Posterior vena cava (tissue), 2 donors: ENCODE results near the gene ATP6V1C2. TPM values are rescaled to one million over a fixed set of nuclear protein-coding genes. Genes with fewer than 3 reads are reported as not detected.
A peak's percentile ranks its signal among the peaks of the same experiment; 100 is the strongest.
"Not testable (repeated sequence)": the region's sequence is repeated elsewhere in the genome, so short reads cannot be mapped to it uniquely, and the experiment has no call there.

ENCODE experiments used
- DNase-seq: peaks from one replicate; pipeline ENCODE4 v3.0.0-alpha.2; 2020; ENCODE audit warnings: low spot score
- intact Hi-C, 2 donors: fragments of 100-400 bp; cut with DNase I; formaldehyde crosslinking; loops; one replicate each; pipeline versions ENCODE4 v1.14.1 to v1.14.2; 2022 to 2023
- total RNA-seq, 2 donors: library from RNA; stranded (reverse); fragmentation: NEBNext Ultra II Directional; extraction: Animal tissue kit (Norgen Biotek cat#: 25700); gene quantifications; one replicate each; pipeline ENCODE4 v1.2.1, GENCODE V29; 2021
- donor health status: DM: yes; HTN: yes; CAD: no.
- donor health status: DM: yes; HTN: yes; CAD: no.

Gene ATP6V1C2
- total RNA-seq, 2 donors from 2014 or later: 0.33 to 0.42 TPM

DNA sequence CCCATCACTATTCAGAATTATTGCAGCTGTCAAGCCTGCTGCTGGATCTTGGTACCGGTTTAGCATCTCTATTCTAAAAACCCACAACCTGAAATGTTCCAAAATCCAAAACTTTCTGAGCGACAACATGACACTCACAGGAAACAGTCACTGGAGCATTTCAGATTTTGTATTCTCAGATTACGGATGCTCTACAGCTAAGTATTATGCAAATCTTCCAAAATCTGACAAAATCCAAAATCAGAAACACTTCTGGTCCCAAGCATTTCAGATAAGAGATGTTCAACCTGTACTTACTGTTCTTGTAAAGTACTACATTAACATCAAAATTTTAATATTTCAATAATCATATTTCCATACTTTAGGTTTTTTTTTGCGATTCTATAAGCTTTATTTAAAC is 78.7 kb downstream of the ATP6V1C2 start:
- intact Hi-C loops: no loop called here
- no peak for DNase-seq

DNA sequence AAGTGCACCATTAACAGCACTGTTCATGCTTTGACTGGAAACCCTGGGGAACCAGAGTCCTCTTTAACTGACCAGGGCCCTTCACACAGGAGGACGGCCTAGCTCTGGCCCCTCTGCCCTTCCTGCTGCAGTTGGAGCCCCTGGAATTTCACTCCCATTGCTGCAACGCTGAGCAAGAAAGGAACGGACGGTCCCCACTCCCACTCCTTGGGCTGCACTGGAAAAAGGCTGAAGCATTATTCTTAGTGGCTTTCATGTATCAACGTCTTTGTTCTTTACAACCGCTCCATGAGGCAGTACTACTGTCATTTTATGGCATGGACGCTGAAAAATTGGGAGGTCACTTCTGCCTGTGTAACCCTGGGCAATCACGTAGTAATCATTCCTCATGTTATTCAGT is 81.2 kb downstream of the ATP6V1C2 start:
- intact Hi-C loops: no loop called here
- no peak for DNase-seq

DNA sequence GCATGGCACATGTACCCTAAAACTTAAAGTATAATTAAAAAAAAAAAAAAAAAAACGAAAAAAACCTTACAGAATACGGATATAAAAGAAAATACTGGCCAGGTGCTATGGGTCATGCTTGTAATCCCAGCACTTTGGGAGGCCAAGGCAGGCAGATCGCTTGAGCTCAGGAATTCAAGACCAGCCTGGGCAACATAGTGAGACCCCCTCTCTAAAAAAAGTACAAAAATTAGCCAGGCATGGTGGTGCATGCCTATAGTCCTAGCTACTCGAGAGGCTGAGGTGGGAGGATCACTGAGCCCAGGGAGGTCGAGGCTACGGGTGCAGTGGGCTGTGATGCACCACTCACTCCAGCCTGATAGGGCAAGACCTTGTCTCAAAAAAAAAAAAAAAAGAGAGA is 84.6 kb downstream of the ATP6V1C2 start:
- DNase-seq, intact Hi-C loops: not testable (repeated sequence)

DNA sequence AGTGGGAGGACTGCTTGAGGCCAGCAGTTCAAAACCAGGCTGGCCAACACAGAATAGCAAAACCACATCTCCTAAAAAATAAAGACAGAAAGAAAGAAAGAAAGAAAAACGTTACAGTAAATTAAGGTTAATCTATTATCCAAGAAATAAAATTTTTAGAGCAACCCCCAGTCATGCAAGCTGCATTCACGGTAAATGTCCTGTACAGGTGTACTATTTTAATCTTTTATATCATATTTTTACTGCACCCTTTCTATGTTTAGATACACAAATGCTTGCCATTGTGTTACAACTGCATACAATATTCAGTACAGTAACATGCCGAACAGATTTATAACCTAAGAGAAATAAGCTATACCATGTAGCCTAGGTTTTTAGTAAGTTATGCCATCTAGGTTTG is 85.1 kb downstream of the ATP6V1C2 start:
- intact Hi-C loops: no loop called here
- DNase-seq: no peak

DNA sequence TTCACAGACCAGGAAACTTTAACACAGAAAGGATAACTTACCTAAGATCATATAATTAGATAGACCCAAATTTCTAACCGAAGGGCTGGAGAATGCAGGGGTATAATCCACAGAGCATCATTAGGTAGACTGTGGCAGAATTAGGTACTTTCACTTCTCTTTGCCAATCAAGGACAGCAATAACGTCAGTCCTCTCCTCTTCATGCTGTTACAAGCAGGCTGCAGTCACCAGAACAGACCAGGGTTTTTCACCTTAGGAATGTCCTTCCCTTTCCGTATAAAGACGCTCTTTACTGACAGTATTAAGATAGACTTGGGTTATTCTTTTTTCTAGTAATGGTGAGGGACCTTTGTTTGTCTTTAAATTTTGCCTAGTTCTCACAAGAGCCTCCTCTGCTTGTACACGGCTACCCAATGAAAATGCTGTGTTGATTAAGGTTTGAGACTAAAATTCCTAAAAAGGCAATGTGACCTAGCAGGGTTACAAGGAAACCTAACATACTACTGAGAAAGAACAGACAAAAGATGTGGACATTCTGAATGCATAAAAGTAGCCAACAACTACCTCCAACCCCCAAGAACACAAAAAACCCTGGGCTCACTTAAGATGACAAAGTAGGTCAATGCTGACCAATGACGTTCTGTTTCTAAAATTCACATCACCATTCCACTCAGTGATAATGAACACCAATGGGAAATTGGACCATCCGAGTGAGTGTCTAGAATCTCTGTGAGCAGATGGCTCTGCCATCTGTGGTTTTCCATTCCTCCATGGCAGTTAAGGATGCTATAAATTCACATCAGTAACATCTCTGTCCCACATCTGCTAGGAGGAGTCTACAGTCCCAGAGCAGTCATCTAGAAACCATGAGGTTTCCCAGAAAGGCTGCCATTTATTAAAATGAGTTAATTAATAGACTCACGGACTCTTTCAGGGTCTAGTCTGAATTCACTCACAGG is 89.1 kb downstream of the ATP6V1C2 start:
- intact Hi-C loops: no loop called here
- DNase-seq: no peak

DNA sequence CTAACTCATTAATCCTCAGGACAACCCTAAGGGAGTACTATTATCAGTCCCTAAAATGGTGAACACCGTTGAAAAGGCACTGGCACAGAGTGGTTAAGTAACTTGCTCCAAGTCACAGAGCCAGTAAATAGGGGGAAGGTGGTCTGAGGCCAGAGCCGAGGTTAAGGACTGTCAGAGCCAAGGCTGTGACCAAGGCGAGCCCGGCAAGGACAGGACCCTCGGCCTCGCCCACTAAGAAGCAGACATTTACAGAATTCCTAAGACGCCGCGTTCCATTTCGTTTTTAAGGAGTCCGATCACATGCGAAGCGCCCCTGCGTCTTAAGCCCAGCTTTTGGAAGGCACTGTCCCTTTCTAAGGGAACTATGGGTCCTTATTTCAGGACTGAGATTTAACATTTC is 90.1 kb downstream of the ATP6V1C2 start:
- intact Hi-C loops: no loop called here
- no peak for DNase-seq

DNA sequence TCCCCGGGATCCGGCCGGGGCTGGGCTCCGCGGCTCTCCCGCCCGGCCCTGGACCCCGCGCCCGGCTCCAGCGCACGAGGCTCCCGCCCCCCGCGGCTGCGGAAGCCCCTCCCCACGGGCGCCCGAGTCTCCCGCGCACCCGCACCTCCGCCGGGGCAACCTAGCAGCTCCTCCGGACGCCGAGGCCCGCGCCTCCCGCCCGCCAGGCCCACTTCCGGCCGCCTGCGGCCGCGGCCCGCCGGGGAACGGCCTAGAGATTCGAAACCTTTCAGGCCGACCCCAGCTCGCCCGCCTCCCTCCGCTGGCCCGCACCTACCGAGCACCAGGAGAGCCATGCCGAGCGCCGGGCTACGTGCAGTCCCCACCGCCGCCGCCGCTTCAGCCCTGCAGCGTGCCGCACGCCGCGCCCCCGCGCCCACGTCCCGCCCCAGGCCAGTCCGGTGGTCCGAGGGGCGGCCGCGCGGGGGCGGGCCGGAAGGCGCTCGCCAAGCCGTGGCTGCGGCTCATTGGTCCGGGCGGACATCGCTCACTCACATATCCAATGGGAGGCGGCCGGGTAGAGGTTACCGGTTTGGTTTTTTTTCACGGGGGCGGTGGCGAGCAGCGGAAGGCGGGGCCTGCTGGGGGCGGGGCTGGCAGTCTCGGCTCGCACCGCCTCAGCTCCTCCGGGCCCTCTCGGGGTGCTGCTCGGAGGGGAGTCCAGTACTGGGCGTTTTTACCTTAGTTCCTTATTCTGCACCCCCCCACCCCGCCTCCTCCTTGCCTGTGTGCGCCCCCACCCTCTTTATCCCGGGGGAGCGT is 91.1 kb downstream of the ATP6V1C2 start, which contains the start of gene PDIA6:
TSS of gene PDIA6 (minus strand) at position 424 of the 801 bp plus-strand sequence. CDS start at position 335, 89 bp downstream.
- DNase-seq: peak; percentile 99
- intact Hi-C loops: loop anchor here in 1 of 2 donors (1.0 kb wide), 1 partner anchor 41 kb away; no protein-coding TSS in a partner anchor

DNA sequence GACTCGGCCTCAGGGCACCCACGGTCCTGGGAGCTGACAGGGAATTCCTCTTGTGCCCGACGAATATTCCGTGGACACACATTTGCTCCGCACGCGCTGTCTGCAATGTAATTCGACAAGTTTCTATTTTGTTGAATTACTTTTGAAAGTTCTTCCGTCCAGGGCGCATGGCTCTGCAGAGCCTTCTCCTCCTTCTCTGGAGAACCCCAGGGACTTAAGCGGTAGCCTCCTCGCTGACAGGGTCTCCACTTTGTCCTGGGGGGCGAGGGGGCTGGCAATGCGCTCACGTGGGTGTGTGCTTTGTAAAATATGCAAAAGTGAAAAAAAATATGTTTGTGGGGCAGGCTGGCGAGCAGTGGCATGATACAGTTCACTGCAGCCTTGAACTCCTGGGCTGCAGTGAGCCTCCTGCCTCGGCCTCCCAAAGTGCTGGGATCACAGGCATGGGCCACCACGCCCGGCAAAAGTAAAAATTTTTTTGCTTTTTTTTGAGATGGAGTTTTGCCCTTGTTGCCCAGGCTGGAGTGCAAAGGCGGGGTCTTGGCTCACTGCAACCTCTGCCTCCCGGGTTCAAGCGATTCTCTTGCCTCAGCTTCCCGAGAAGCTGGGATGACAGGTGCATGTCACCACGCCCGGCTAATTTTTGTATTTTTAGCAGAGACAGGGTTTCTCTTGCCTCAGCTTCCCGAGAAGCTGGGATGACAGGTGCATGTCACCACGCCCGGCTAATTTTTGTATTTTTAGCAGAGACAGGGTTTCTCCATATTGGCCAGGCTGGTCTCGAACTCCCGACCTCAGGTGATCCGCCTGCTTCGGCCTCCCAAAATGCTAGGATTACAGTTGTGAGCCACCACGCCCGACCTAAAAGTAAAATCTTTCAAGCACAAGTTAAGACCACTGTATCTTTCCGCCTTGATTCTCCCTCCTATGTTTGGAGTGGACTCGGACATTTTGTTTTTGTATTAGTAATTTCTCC is 92.0 kb downstream of the ATP6V1C2 start:
- DNase-seq, intact Hi-C loops: not testable (repeated sequence)

DNA sequence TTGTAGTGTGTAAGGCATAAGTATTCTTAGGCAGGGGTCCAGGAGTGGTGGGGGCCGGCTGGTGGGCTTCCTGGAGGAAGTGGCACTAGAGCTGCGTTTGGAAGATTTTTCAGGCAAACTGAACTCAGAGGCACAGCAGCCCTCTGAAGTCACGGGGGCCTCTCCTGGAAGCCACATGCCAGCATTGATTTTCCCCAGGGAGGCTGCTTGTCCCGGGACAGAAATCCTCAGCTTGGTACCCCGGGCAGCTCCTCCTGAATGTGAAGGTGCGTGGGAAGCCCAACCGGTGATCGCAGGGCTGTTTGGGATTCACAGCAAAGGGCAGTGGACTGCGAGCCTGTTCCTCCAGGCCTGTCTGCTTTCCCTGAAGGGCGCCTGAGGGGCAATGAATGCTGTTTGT is 92.7 kb downstream of the ATP6V1C2 start:
- intact Hi-C loops: no loop called here
- no peak for DNase-seq

DNA sequence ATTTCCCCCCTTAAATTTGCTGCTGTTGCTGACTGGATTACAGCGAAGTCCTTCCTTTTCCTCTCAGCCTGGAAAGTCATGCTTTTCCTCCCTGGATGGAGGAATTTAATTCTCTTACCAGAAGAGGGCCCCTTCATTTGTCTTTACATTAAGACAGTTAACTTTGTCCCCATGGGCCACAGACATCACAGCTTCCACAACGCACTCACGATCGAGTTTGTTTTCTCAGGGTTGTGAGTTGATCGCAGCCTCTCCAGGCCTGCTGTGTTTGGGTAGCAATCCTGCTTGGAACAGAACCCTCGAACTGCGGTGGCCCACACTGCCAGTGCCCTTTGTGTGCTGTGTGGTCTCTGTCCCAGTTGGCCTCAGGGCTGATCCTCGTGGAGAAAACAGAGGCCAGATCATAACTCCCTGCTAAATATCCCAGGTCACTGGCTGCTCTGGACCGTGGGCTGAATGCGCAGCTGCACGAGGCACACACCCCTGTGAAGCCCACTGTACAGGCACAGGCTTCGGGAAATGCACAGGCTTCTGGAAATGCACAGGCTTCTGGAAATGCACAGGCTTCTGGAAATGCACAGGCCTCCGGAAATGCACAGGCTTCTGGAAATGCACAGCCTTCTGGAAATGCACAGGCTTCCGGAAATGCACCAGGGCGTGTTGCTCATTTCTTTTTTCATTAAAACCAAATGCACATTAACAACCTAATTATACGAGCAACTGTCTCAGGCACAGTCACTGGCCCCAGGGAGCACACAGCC is 93.3 kb downstream of the ATP6V1C2 start:
- DNase-seq: no peak
- intact Hi-C loops: no loop called here

DNA sequence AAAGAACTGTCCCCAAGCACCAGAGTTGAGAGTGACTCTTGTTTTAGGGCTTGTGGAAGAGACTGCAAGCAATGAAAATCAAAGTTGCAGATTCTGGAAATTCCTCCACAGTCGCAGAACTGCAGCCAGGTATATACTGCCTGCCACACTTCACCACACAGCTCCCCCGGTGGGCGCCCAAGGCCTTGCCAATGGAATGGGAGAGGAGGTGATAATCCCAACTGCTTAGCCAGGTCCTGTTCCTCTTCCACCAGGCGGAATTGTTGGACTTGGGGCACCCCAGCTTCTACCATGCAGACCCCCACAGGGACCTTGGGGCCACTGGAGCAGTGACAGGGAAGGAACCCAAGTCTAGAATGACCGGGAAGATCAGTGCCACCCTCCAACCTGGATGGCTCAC is 96.0 kb downstream of the ATP6V1C2 start:
- DNase-seq: no peak
- intact Hi-C loops: no loop called here

DNA sequence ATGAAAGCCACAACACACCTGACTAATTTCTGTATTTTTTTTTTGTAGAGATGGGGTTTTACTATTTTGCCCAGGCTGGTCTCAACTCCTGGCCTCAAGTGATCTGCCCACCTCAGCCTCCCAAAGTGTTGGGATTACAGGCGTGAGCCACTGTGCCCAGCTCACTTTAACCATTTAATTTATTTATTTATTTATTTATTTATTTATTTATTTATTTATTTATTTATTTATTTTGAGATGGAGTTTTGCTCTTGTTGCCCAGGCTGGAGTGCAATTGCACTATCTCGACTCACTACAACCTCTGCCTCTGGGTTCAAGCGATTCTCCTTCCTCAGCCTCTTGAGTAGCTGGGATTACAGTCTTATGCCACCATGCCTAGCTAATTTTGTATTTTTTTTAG is 96.9 kb downstream of the ATP6V1C2 start:
- intact Hi-C loops, DNase-seq: not testable (repeated sequence)

DNA sequence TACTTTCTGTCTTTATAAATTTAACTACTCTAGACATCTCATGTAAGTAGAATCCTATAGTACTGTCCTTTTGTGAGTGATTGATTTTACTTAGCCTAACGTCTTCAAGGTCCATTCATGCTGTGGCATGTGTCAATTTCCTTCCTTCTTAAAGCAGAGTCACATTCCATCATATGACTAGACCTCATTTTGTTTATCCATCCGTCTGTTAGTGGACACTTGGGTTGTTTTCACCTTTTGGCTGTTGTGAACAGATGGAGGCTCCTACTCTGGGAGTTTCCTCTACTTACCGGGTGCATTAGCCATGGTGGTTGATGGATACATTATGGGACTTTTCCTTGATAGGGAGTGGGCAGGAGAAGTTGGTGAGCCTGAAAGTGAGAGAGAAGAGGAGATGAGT is 97.6 kb downstream of the ATP6V1C2 start:
- intact Hi-C loops: no loop called here

DNA sequence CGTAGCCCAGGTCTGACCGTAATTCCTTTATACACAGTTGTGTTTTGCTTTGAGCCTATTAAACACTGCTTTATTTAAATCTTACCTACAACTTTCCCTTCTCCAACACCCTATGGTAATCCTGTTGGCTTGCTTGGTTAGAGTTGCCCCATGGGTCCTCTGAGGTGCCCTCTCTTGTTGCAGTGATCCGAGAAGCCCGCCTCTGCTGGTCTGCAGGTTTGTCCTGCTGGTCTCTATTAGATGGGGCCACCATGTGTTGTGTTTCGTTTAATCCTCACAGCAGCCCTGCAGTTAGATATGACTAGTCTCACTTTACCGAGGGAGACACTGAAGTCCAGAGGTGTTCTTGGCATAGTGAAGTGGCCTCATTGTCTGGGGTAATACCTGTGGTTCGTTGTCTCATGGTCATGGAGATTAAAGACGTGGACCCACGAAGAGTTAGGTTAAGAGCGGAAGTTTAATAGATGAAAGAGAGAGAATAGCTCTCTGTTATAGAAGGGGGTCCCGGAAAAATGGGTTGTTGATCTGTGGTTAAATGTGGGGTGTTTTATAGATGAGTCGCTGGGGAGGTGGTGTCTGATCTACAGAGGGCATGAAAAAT is 98.4 kb downstream of the ATP6V1C2 start:
- DNase-seq: no peak
- intact Hi-C loops: no loop called here

More for the DNA sequence above, 97.6 kb downstream of the ATP6V1C2 start:
- DNase-seq: no peak

DNA sequence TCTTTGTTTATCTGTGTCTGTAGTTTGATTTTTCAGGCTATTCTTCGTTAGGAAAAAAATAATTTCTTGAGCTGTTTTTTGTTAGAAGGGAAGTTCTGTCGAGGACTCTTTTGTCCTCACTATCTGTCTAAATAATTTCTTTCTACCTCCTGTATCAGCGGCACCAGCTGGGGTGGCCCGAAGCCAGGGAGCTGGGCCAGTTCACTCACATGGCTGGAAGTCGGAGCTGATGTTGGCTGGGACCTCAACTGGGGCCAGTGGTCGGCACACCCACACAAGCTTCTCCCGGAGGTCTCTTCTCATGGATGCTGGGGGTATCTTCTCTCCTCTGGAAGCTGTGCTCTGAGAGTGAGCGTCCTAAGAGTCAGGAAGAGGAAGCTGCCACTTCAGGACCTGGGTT is 99.1 kb downstream of the ATP6V1C2 start:
- DNase-seq: peak; percentile 49
- intact Hi-C loops: no loop called here

DNA sequence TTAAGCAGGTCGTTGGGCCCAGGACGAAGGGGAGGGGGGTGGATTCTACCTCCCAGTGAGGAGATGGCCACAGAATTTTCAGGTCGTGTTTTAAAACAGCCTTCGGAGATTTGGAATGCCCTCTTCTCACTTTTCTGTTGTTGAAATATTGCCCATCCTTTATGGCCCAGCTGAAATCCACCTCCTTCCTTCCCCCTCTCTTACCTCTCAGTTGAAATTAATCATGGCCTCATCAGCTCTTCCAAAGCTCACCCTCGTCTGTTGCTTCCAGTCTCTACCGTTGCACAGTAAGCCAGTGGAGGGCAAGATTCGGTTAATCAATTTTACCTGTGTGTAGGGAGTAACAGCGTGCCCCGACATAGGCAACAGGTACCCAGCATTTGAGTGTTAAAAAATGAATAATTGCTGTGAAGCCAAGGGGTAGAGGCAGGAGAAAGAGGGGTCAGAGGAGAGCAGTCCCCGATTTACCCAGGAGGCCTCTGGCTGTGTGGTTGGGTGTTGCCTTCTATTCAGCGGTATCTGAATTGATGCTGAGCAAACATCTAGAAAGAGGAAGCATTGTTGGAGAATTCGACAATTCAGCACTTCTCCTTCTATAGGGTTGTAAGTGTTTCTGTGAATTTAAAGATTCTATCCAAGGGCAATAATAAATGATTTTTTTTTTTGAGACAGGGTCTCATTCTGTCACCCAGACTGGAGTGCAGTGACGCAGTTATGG is 99.7 kb downstream of the ATP6V1C2 start:
- peak; percentile 17 for DNase-seq

DNA sequence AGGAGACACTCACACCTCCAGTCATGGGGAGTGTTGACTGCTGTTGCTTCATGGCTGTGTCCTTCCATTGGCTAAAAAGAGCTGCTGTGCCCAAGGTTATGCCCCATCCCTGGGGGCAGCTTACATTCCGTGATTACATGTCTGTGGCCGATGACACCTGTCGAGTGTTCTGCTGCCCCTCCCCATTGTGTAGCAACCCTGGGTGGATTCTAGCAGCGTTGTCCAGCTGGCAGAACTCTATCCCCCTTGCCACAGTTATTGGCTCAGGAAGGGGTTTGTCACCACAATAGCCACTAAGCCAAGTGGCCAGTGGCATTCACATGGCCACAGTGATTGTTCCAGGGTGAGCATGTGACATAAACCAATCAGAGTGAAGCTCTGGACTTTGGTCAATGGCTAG is 102.8 kb downstream of the ATP6V1C2 start:
- DNase-seq: no peak
- intact Hi-C loops: no loop called here

More for the DNA sequence above, 99.7 kb downstream of the ATP6V1C2 start:
- intact Hi-C loops: no loop called here
